GM12878 (cell line): ENCODE results near the gene MGAT1. TPM values are rescaled to one million over a fixed set of nuclear protein-coding genes. Genes with fewer than 3 reads are reported as not detected.

Experiments
- BHLHE40 ChIP-seq, 2 experiments: fragments of 450-650 bp in 1 of 2; IDR thresholded peaks; 2 replicates each; pipeline ENCODE4 v1.6.1; 2011 to 2017; ENCODE audit warnings: low read depth in 2 of 2, borderline replicate concordance in 1 of 2, improper control_type of control experiment in 1 of 2, low read length in 1 of 2, mild to moderate bottlenecking in 1 of 2
- DPF2 ChIP-seq: fragments of 450-650 bp; IDR thresholded peaks from 2 replicates; pipeline ENCODE4 v1.6.1; 2017; ENCODE audit warnings: mild to moderate bottlenecking
- GABPA ChIP-seq: IDR thresholded peaks from 2 replicates; pipeline ENCODE4 v1.6.1; 2014; ENCODE audit warnings: antibody characterized with exemption, low read depth, mild to moderate bottlenecking, inconsistent platforms
- IRF4 ChIP-seq: IDR thresholded peaks from 2 replicates; pipeline ENCODE4 v1.6.1; 2011; ENCODE audit warnings: low read depth, low read length
- KAT2A ChIP-seq: conservative IDR thresholded peaks from 2 replicates; pipeline ENCODE4 v1.6.1; 2011; ENCODE audit warnings: low read depth, low read length; ENCODE audit not compliant: control insufficient read depth
- MEF2B ChIP-seq: fragments of 450-650 bp; IDR thresholded peaks from 2 replicates; pipeline ENCODE4 v1.6.1; 2018; ENCODE audit warnings: mild to moderate bottlenecking, moderate library complexity; ENCODE audit not compliant: partially characterized antibody, poor library complexity, severe bottlenecking
- MTA2 ChIP-seq: fragments of 450-650 bp; IDR thresholded peaks from 2 replicates; pipeline ENCODE4 v1.6.1; 2016; ENCODE audit warnings: low read depth, mild to moderate bottlenecking, moderate library complexity
- NFIC ChIP-seq: IDR thresholded peaks from 2 replicates; pipeline ENCODE4 v1.6.1; 2012; ENCODE audit warnings: low read depth, mild to moderate bottlenecking, inconsistent platforms, low read length, moderate library complexity
- NFYA ChIP-seq: IDR thresholded peaks from 2 replicates; pipeline ENCODE4 v1.6.1; 2011; ENCODE audit warnings: low read depth, mild to moderate bottlenecking, low read length, improper control_type of control experiment, borderline replicate concordance
- NR2F1 ChIP-seq: fragments of 450-650 bp; conservative IDR thresholded peaks from 2 replicates; pipeline ENCODE4 v1.6.1; 2017; ENCODE audit warnings: mild to moderate bottlenecking
- RFX5 ChIP-seq: IDR thresholded peaks from 2 replicates; pipeline ENCODE4 v1.6.1; 2011; ENCODE audit warnings: low read depth, low read length, improper control_type of control experiment
- SMARCA5 ChIP-seq: fragments of 450-650 bp; IDR thresholded peaks from 2 replicates; pipeline ENCODE4 v1.6.1; 2017; ENCODE audit warnings: mild to moderate bottlenecking
- SMC3 ChIP-seq: IDR thresholded peaks from 2 replicates; pipeline ENCODE4 v1.6.1; 2011; ENCODE audit warnings: low read length, improper control_type of control experiment, borderline replicate concordance
- SPI1 ChIP-seq: IDR thresholded peaks from 2 replicates; pipeline ENCODE4 v1.6.1; 2011; ENCODE audit warnings: low read depth, mild to moderate bottlenecking, low read length, moderate library complexity, borderline replicate concordance; ENCODE audit not compliant: insufficient read depth
- USF1 ChIP-seq: IDR thresholded peaks from 2 replicates; pipeline ENCODE4 v1.6.1; 2011; ENCODE audit warnings: borderline replicate concordance, low read depth, mild to moderate bottlenecking, moderate library complexity, mixed read lengths, low read length; ENCODE audit not compliant: insufficient read depth; ENCODE audit errors: extremely low read length
- YBX1 ChIP-seq: fragments of 450-650 bp; IDR thresholded peaks from 2 replicates; pipeline ENCODE4 v1.6.1; 2016; ENCODE audit warnings: antibody characterized with exemption
- ZBED1 ChIP-seq: IDR thresholded peaks from 2 replicates; pipeline ENCODE4 v1.6.1; 2016; ENCODE audit warnings: borderline replicate concordance
- ZZZ3 ChIP-seq: IDR thresholded peaks from 2 replicates; pipeline ENCODE4 v1.6.1; 2011; ENCODE audit warnings: low read depth; ENCODE audit not compliant: control insufficient read depth, insufficient read length
- polyA plus RNA-seq, 11 experiments: library from polyadenylated mRNA; depleted of rRNA in 4 of 11; unstranded in 6 of 11; stranded (reverse) in 5 of 11; fragments of >200 nt; fragmentation: Nextera tagmentation in 4 of 11; fragmentation: Illumina TruSeq in 1 of 11; extraction: Ambion mirVana in 4 of 11; extraction: Trizol in 1 of 11; gene quantifications; 1 replicate in 1 of 11; 2 replicates in 10 of 11; pipeline versions ENCODE4 v1.2.1 to v1.2.3, GENCODE V29; 2011 to 2016; ENCODE audit warnings: inconsistent platforms in 2 of 11, missing spikeins in 2 of 11, low read depth in 1 of 11
- total RNA-seq, 4 experiments: library from RNA; depleted of rRNA in 3 of 4; stranded (reverse); fragments of >200 nt in 3 of 4; fragmentation: Illumina TruSeq in 1 of 4; extraction: Trizol in 1 of 4; gene quantifications; 2 replicates each; pipeline versions ENCODE4 v1.2.1 to v1.2.3, GENCODE V29; 2013 to 2021
- TF ChIP-seq, protein P1 (sequence below): fragments of 450-650 bp; formaldehyde crosslinking; IDR thresholded peaks from 2 replicates; pipeline ENCODE4 v1.4.0; 2020; ENCODE audit warnings: mild to moderate bottlenecking, moderate library complexity
- TF ChIP-seq, protein P2 (sequence below): IDR thresholded peaks from 2 replicates; pipeline ENCODE4 v1.6.1; 2011; ENCODE audit warnings: borderline replicate concordance, low read depth, mild to moderate bottlenecking, moderate library complexity, low read length; ENCODE audit not compliant: insufficient read depth, poor library complexity, severe bottlenecking
- TF ChIP-seq, protein P3 (sequence below): fragments of 450-650 bp; IDR thresholded peaks from 2 replicates; pipeline ENCODE4 v1.6.1; 2017; ENCODE audit warnings: low read depth, mild to moderate bottlenecking, moderate library complexity
- TF ChIP-seq, protein P4 (sequence below): IDR thresholded peaks from 2 replicates; pipeline ENCODE4 v1.6.1; 2011; ENCODE audit warnings: low read depth, mild to moderate bottlenecking, low read length, moderate library complexity, borderline replicate concordance; ENCODE audit errors: extremely low read depth

MGAT1 gene
- total and polyA plus RNA-seq, 10 of the 15 experiments (the other 5 are each of a cell fraction or from before 2014, with no cell fraction given), result 3.1 to 88.4 (median 62.7) TPM

DNA sequence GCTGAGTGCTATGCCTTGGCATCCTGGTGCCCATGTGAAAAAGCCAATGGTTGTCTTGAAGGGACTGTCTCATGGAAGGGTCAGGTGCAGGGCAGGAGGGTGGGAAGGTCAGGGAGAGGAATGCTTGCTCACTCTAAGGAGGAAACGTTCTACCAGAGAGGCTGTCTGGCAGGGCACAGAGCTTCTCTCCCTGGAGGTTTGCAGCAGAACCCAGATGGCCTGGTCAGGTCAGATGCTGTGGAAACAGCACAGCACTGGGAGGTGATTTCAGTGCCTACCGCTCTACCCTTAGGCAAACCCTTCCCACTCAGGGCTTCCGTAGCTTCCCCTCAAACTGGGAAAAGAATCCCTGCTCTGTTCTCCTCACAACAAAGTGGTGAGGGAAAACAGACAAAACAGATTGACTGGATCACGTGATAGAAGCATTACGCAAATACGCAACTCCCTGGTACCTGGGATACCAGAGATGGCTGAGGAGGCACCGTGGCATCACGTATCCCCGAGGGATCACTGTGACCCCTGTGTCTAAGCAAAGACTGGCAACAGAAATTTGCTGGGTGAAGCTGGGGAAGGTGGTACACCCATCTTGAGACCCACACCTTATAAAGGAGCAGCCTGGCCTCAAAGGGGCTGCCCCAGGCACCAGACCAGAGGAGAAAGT is 3.9 kb upstream of the MGAT1 start (continued):
- TF ChIP-seq MEF2B, result peak; percentile 71
- no peak for TF ChIP-seq GABPA
- TF ChIP-seq NFIC, result no peak
- no peak for TF ChIP-seq RFX5
- TF ChIP-seq, protein P1, sequence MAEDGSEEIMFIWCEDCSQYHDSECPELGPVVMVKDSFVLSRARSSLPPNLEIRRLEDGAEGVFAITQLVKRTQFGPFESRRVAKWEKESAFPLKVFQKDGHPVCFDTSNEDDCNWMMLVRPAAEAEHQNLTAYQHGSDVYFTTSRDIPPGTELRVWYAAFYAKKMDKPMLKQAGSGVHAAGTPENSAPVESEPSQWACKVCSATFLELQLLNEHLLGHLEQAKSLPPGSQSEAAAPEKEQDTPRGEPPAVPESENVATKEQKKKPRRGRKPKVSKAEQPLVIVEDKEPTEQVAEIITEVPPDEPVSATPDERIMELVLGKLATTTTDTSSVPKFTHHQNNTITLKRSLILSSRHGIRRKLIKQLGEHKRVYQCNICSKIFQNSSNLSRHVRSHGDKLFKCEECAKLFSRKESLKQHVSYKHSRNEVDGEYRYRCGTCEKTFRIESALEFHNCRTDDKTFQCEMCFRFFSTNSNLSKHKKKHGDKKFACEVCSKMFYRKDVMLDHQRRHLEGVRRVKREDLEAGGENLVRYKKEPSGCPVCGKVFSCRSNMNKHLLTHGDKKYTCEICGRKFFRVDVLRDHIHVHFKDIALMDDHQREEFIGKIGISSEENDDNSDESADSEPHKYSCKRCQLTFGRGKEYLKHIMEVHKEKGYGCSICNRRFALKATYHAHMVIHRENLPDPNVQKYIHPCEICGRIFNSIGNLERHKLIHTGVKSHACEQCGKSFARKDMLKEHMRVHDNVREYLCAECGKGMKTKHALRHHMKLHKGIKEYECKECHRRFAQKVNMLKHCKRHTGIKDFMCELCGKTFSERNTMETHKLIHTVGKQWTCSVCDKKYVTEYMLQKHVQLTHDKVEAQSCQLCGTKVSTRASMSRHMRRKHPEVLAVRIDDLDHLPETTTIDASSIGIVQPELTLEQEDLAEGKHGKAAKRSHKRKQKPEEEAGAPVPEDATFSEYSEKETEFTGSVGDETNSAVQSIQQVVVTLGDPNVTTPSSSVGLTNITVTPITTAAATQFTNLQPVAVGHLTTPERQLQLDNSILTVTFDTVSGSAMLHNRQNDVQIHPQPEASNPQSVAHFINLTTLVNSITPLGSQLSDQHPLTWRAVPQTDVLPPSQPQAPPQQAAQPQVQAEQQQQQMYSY (CRISPR knock-in tag), result peak; percentile 44; the same call in 1 of the 2 replicates
- peak; percentile 47 to 87; a peak in 3 of 4 replicates for TF ChIP-seq BHLHE40 (IDR thresholded peaks at IDR 0.05; ENCODE audit: borderline replicate concordance in 1 of 2, low read depth in 2 of 2, low read length in 1 of 2)
- TF ChIP-seq, protein P2, sequence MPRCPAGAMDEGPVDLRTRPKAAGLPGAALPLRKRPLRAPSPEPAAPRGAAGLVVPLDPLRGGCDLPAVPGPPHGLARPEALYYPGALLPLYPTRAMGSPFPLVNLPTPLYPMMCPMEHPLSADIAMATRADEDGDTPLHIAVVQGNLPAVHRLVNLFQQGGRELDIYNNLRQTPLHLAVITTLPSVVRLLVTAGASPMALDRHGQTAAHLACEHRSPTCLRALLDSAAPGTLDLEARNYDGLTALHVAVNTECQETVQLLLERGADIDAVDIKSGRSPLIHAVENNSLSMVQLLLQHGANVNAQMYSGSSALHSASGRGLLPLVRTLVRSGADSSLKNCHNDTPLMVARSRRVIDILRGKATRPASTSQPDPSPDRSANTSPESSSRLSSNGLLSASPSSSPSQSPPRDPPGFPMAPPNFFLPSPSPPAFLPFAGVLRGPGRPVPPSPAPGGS, result no peak
- TF ChIP-seq, protein P3, sequence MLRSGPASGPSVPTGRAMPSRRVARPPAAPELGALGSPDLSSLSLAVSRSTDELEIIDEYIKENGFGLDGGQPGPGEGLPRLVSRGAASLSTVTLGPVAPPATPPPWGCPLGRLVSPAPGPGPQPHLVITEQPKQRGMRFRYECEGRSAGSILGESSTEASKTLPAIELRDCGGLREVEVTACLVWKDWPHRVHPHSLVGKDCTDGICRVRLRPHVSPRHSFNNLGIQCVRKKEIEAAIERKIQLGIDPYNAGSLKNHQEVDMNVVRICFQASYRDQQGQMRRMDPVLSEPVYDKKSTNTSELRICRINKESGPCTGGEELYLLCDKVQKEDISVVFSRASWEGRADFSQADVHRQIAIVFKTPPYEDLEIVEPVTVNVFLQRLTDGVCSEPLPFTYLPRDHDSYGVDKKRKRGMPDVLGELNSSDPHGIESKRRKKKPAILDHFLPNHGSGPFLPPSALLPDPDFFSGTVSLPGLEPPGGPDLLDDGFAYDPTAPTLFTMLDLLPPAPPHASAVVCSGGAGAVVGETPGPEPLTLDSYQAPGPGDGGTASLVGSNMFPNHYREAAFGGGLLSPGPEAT, result peak; percentile 5; the same call in 1 of the 2 replicates
- no peak for TF ChIP-seq IRF4
- TF ChIP-seq, protein P4, sequence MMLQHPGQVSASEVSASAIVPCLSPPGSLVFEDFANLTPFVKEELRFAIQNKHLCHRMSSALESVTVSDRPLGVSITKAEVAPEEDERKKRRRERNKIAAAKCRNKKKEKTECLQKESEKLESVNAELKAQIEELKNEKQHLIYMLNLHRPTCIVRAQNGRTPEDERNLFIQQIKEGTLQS, result peak; percentile 12; the same call in 1 of the 2 replicates
- TF ChIP-seq NFYA, result no peak
- no peak for TF ChIP-seq ZZZ3
- TF ChIP-seq NR2F1, result no peak; the same call in 1 of the 2 replicates
- TF ChIP-seq SPI1, result no peak
- TF ChIP-seq ZBED1, result no peak
- TF ChIP-seq DPF2, result peak; percentile 27; the same call in 1 of the 2 replicates
- 0 out of 2 replicates have a peak, but pooled peaks have one; percentile 16 for TF ChIP-seq MTA2
- TF ChIP-seq SMARCA5, result peak; percentile 26; the same call in 1 of the 2 replicates
- no peak for TF ChIP-seq YBX1
- TF ChIP-seq KAT2A, result no peak
- TF ChIP-seq SMC3, result no peak
- peak; percentile 52 for TF ChIP-seq USF1
